Gastrocnemius medialis (tissue), 4 donors: ENCODE data around the gene PRPF38A. TPM values are rescaled to one million over a fixed set of nuclear protein-coding genes. Genes with fewer than 3 reads are reported as not detected.
"Not testable (repeated sequence)": the region's sequence is repeated elsewhere in the genome, so short reads cannot be mapped to it uniquely, and the experiment has no call there.

ENCODE experiments used
- ATAC-seq, 2 donors: fragments of 150-250 bp; one replicate each; pipeline ENCODE4 v1.9.1; 2016
- DNase-seq, 2 donors: peaks; one replicate each; pipeline ENCODE4 v3.0.0-alpha.2; 2019
- H3K27ac ChIP-seq, 4 donors: fragments of 200-600 bp; sonication (generic); 1 replicate in 1 of 4; 2 replicates in 3 of 4; pipeline ENCODE4 v1.5.1; 2016 to 2018; ENCODE audit warnings: mild to moderate bottlenecking in 2 of 4, moderate library complexity in 1 of 4
- H3K27me3 ChIP-seq, 3 donors: fragments of 200-600 bp; sonication (generic) in 2 of 3; 1 replicate in 1 of 3; 2 replicates in 2 of 3; pipeline versions ENCODE4 v1.5.1 to v1.6.0; 2016 to 2019; ENCODE audit warnings: mild to moderate bottlenecking in 1 of 3, moderate library complexity in 1 of 3
- H3K36me3 ChIP-seq, 2 donors: fragments of 200-600 bp; sonication (generic) in 1 of 2; one replicate each; pipeline ENCODE4 v1.5.1; 2017 to 2018
- H3K4me1 ChIP-seq, 2 donors: fragments of 200-600 bp; sonication (generic) in 1 of 2; one replicate each; pipeline ENCODE4 v1.5.1; 2016 to 2017; ENCODE audit warnings: mild to moderate bottlenecking in 2 of 2
- H3K4me3 ChIP-seq, 4 donors: fragments of 200-600 bp; sonication (generic) in 3 of 4; 1 replicate in 1 of 4; 2 replicates in 3 of 4; pipeline ENCODE4 v1.5.1; 2016 to 2019; ENCODE audit warnings: mild to moderate bottlenecking in 2 of 4
- H3K9me3 ChIP-seq, 3 donors: fragments of 200-600 bp; sonication (generic) in 2 of 3; 1 replicate in 1 of 3; 2 replicates in 2 of 3; pipeline ENCODE4 v1.5.1; 2016 to 2019
- CTCF ChIP-seq, 5 experiments: fragments of 450-650 bp in 3 of 5; fragments of 200-600 bp in 2 of 5; sonication (generic) in 2 of 5; IDR thresholded peaks in 4 of 5; conservative IDR thresholded peaks in 1 of 5; 1 replicate in 4 of 5; 2 replicates in 1 of 5; pipeline ENCODE4 v1.5.1; 2016 to 2019; ENCODE audit warnings: antibody characterized with exemption in 5 of 5, mild to moderate bottlenecking in 3 of 5, moderate library complexity in 3 of 5
- POLR2A ChIP-seq, 2 donors: fragments of 450-650 bp; IDR thresholded peaks; one replicate each; pipeline ENCODE4 v1.6.1; 2017; ENCODE audit warnings: antibody characterized with exemption in 2 of 2, mild to moderate bottlenecking in 2 of 2, moderate library complexity in 2 of 2
- in situ Hi-C, 4 donors: fragments of 200-750 bp; cut with MboI; loops; one replicate each; pipeline versions ENCODE4 v1.15.0 to v1.8.0; 2017; ENCODE audit warnings: low sequenced_read_pairs in 4 of 4
- intact Hi-C: fragments of 100-400 bp; cut with DNase I; formaldehyde crosslinking; loops from one replicate; pipeline ENCODE4 v1.15.1; 2023; ENCODE audit warnings: low total_unique reads
- total RNA-seq, 4 donors: library from RNA; depleted of rRNA; stranded (reverse); fragments of >200 nt; gene quantifications; one replicate each; pipeline versions ENCODE4 v1.1.0 to v1.2.3, GENCODE V29; 2016

PRPF38A gene
- total RNA-seq, 4 donors from 2014 or later: 3.0 to 8.2 (median 5.3) TPM

GRCh38 chr1:52367272-52367671, 37.1 kb upstream of the PRPF38A start:
- H3K36me3 ChIP-seq: peaks cover 0 to 6% of the 10 kb centered on the region in 2 donors
- intact Hi-C loops: loop anchor here (5.0 to 10.0 kb wide), 4 partner anchors 185 to 558 kb away; partner anchors contain the start of genes ECHDC2, SCP2, TUT4 and ZFYVE9
- no peaks in the 10 kb centered on the region for H3K27me3 ChIP-seq
- no peak overlapping the region for H3K27ac ChIP-seq
- no peaks in the 10 kb centered on the region for H3K9me3 ChIP-seq
- DNase-seq: no peak
- no peak for ATAC-seq
- in situ Hi-C loops: no loop called here
- H3K4me3 ChIP-seq: no peak overlapping the region
- TF ChIP-seq POLR2A (IDR thresholded peaks at IDR 0.05) (no peak), CTCF (IDR thresholded peaks at IDR 0.05 in 4 of 5, conservative IDR thresholded peaks at IDR 0.05 in 1 of 5) (no peak)
- peaks cover 10 to 14% of the 10 kb centered on the region in 2 donors for H3K4me1 ChIP-seq

DNA sequence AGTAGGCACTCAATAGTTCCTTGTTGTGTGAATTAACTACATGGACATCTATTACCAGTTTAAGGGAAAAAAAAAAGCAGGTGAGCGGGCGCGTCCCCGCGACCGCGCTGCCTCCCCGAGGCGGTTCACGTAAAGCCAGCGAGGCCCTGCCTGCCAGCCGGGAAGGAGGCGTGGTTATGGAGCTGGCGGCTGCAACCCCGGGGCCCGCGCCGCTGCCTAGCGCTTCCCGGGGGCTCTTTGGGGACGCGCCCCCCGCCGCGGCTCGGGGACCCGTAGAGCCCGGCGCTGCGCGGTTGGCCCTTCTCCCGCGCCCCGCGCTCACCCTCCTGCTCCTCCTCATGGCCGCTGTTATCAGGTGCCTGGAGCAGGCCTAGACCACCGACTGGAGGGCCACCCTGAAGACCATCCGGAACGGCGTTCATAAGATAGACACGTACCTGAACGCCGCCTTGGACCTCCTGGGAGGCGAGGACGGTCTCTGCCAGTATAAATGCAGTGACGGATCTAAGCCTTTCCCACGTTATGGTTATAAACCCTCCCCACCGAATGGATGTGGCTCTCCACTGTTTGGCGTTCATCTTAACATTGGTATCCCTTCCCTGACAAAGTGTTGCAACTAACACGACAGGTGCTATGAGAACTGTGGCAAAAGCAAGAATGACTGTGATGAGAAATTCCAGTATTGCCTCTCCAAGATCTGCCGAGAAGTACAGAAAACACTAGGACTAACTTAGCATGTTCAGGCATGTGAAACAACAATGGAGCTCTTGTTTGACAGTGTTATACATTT, 35.8 kb upstream of the PRPF38A start:
- H3K4me3 ChIP-seq: peak overlapping the region; percentile 39 to 60 (median 52)
- peaks cover 10 to 14% of the 10 kb centered on the region in 2 donors for H3K4me1 ChIP-seq
- no peaks in the 10 kb centered on the region for H3K9me3 ChIP-seq
- H3K36me3 ChIP-seq: no peaks in the 10 kb centered on the region
- TF ChIP-seq POLR2A (IDR thresholded peaks at IDR 0.05) (no peak), CTCF (IDR thresholded peaks at IDR 0.05 in 4 of 5, conservative IDR thresholded peaks at IDR 0.05 in 1 of 5) (peak in 1 of 5 experiments; percentile 26)
- peak overlapping the region; percentile 14 to 42 (median 40) for H3K27ac ChIP-seq
- no peaks in the 10 kb centered on the region for H3K27me3 ChIP-seq
- intact Hi-C loops (loop anchor here (5.0 to 10.0 kb wide), 4 partner anchors 184 to 556 kb away; partner anchors contain the start of genes ECHDC2, SCP2, TUT4 and ZFYVE9), in situ Hi-C loops (no loop called here)
- DNase-seq (peak in 1 of 2 donors; percentile 38), ATAC-seq (no peak)

GRCh38 chr1:52369851-52370250, 34.6 kb upstream of the PRPF38A start:
- intact Hi-C loops: loop anchor here (5.0 to 10.0 kb wide), 4 partner anchors 182 to 555 kb away; partner anchors contain the start of genes ECHDC2, SCP2, TUT4 and ZFYVE9
- H3K9me3 ChIP-seq, H3K27ac ChIP-seq, DNase-seq, H3K27me3 ChIP-seq, H3K36me3 ChIP-seq, H3K4me3 ChIP-seq, H3K4me1 ChIP-seq, ATAC-seq, in situ Hi-C loops: not testable (repeated sequence)

- in situ Hi-C loops: no loop called here
- Histone ChIP-seq H3K27me3 (no peaks in the 10 kb centered on the region), H3K4me1 (no peaks in the 10 kb centered on the region), H3K27ac (no peak overlapping the region), H3K9me3 (no peaks in the 10 kb centered on the region), H3K4me3 (no peak overlapping the region), H3K36me3 (no peaks in the 10 kb centered on the region)
- TF ChIP-seq CTCF (IDR thresholded peaks at IDR 0.05 in 4 of 5, conservative IDR thresholded peaks at IDR 0.05 in 1 of 5) (no peak), POLR2A (IDR thresholded peaks at IDR 0.05) (no peak)
- intact Hi-C loops: no loop called here
- ATAC-seq (no peak), DNase-seq (no peak)
These were observed 19.0 kb upstream of the PRPF38A start for GRCh38 chr1:52385376-52385775.

- H3K27me3 ChIP-seq: no peaks in the 10 kb centered on the region
- intact Hi-C loops (no loop called here), in situ Hi-C loops (no loop called here)
- ATAC-seq (no peak), DNase-seq (no peak)
- H3K36me3 ChIP-seq: no peaks in the 10 kb centered on the region
- H3K4me1 ChIP-seq: no peaks in the 10 kb centered on the region
- H3K4me3 ChIP-seq: no peak overlapping the region
- TF ChIP-seq POLR2A (IDR thresholded peaks at IDR 0.05): no peak
- no peak for TF ChIP-seq CTCF (IDR thresholded peaks at IDR 0.05 in 4 of 5, conservative IDR thresholded peaks at IDR 0.05 in 1 of 5)
- H3K9me3 ChIP-seq: no peaks in the 10 kb centered on the region
- no peak overlapping the region for H3K27ac ChIP-seq
These were observed 17.9 kb upstream of the PRPF38A start for GRCh38 chr1:52386458-52386857.
